ENCODE data around the gene GOLGA6L7. TPM values are rescaled to one million over a fixed set of nuclear protein-coding genes. Genes with fewer than 3 reads are reported as not detected.

Gene GOLGA6L7
- total RNA-seq, 2 experiments from 2014 or later, result not detected

Other genes with a start within 250 kb of the GOLGA6L7 start
- gene GOLGA8M, start 136.2 kb downstream of the GOLGA6L7 start, total RNA-seq, result under 1 TPM in 1 of 2 experiments, not detected in 1; 0.46 TPM
- 1 to 10 TPM; 6.4 to 8.9 TPM for gene APBA2, start 37.3 kb upstream of the GOLGA6L7 start, total RNA-seq